ENCODE results near the gene MYCN.

MYCN gene

GRCh38 chr2:15954761-15955160 lies 14.4 kb downstream of the MYCN start:
- no peaks in the 10 kb centered on the region for H3K4me1 ChIP-seq (ENCODE audit: control extremely low read depth in 1 of 4, control insufficient read depth in 4 of 4, insufficient read depth in 4 of 4, low read length in 3 of 4)
- DNase-seq, result no peak
- no peaks in the 10 kb centered on the region for H3K27me3 ChIP-seq (replicated peaks in 2 of 5; ENCODE audit: control insufficient read depth in 4 of 5, insufficient read depth in 5 of 5, low read length in 4 of 5)
- H3K4me3 ChIP-seq (ENCODE audit: control insufficient read depth in 1 of 7, extremely low read depth in 1 of 7, insufficient read depth in 4 of 7, low read depth in 2 of 7, low read length in 6 of 7), result no peak overlapping the region
- no peaks in the 10 kb centered on the region for H3K36me3 ChIP-seq (ENCODE audit: control insufficient read depth in 4 of 4, insufficient read depth in 4 of 4, low read length in 3 of 4)
- CTCF ChIA-PET, result interaction anchor here (1.1 kb wide), 2 partner anchors 9 to 13 kb away, joined by 3 to 5 read pairs; no protein-coding TSS in a partner anchor
- WGBS (ENCODE audit: insufficient coverage), result no CpG with 5 or more reads among the region's 8 CpGs
- POLR2A ChIA-PET, result no interaction called here
- no peak overlapping the region for H3K27ac ChIP-seq (ENCODE audit: insufficient read depth in 1 of 2, low read depth in 1 of 2, low read length in 2 of 2, poor library complexity in 1 of 2, severe bottlenecking in 2 of 2)
- H3K9me3 ChIP-seq (ENCODE audit: control extremely low read depth in 1 of 5, control insufficient read depth in 4 of 5, insufficient read depth in 2 of 5, low read depth in 1 of 5, low read length in 4 of 5), result no peaks in the 10 kb centered on the region

DNA sequence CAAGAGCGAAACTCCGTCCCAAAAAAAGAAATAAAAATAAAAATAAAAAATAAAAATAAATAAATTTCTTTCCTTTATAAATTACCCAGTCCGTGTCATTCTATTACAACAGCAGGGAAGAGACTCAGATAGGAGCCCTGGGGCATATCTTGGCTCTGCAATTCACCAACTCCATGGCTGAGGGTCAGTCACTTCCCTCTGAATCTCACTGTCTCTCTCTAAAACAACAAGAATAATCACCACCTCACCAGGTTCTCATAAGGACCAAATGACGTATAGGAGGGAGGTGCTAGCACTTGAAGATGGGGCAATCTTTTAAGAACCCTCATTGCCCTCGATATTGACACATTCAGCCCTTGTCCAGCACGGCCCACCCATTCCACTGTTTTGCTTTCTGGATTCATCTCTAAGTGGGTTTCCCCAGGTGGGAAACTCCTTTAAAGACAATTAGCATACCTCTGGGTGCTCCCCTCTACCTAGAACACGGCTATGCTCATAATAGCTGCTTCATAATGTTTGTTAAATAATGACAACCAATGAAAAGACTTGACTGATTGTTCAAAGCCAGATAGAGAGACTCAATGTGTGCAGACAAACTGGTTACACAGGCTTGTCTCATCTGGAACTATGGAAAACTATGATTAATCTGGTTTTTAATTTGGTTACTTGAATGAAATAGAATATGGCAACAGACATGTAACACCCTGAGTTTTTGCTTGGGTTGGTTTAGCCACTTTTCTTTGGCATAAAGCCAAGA lies 15.1 kb downstream of the MYCN start:
- 100% methylated on average over 3 of the region's 7 CpGs for WGBS (ENCODE audit: insufficient coverage)
- H3K27ac ChIP-seq (ENCODE audit: insufficient read depth in 1 of 2, low read depth in 1 of 2, low read length in 2 of 2, poor library complexity in 1 of 2, severe bottlenecking in 2 of 2), result no peak overlapping the region
- H3K36me3 ChIP-seq (ENCODE audit: control insufficient read depth in 4 of 4, insufficient read depth in 4 of 4, low read length in 3 of 4), result no peaks in the 10 kb centered on the region
- ChIA-PET POLR2A (no interaction called here), CTCF (interaction anchor here (1.1 kb wide), 2 partner anchors 9 to 13 kb away, joined by 3 to 5 read pairs; no protein-coding TSS in a partner anchor)
- no peaks in the 10 kb centered on the region for H3K9me3 ChIP-seq (ENCODE audit: control extremely low read depth in 1 of 5, control insufficient read depth in 4 of 5, insufficient read depth in 2 of 5, low read depth in 1 of 5, low read length in 4 of 5)
- no peaks in the 10 kb centered on the region for H3K27me3 ChIP-seq (replicated peaks in 2 of 5; ENCODE audit: control insufficient read depth in 4 of 5, insufficient read depth in 5 of 5, low read length in 4 of 5)
- H3K4me1 ChIP-seq (ENCODE audit: control extremely low read depth in 1 of 4, control insufficient read depth in 4 of 4, insufficient read depth in 4 of 4, low read length in 3 of 4), result no peaks in the 10 kb centered on the region
- no peak overlapping the region for H3K4me3 ChIP-seq (ENCODE audit: control insufficient read depth in 1 of 7, extremely low read depth in 1 of 7, insufficient read depth in 4 of 7, low read depth in 2 of 7, low read length in 6 of 7)
- DNase-seq, result no peak

- ChIA-PET CTCF (no interaction called here), POLR2A (no interaction called here)
- no peak overlapping the region for H3K4me3 ChIP-seq (ENCODE audit: control insufficient read depth in 1 of 7, extremely low read depth in 1 of 7, insufficient read depth in 4 of 7, low read depth in 2 of 7, low read length in 6 of 7)
- DNase-seq, result no peak
- H3K9me3 ChIP-seq (ENCODE audit: control extremely low read depth in 1 of 5, control insufficient read depth in 4 of 5, insufficient read depth in 2 of 5, low read depth in 1 of 5, low read length in 4 of 5), result no peaks in the 10 kb centered on the region
- WGBS (ENCODE audit: insufficient coverage), result 93% methylated on average over 9 of the region's 9 CpGs
- H3K27me3 ChIP-seq (replicated peaks in 2 of 5; ENCODE audit: control insufficient read depth in 4 of 5, insufficient read depth in 5 of 5, low read length in 4 of 5), result no peaks in the 10 kb centered on the region
- no peak overlapping the region for H3K27ac ChIP-seq (ENCODE audit: insufficient read depth in 1 of 2, low read depth in 1 of 2, low read length in 2 of 2, poor library complexity in 1 of 2, severe bottlenecking in 2 of 2)
- H3K36me3 ChIP-seq (ENCODE audit: control insufficient read depth in 4 of 4, insufficient read depth in 4 of 4, low read length in 3 of 4), result no peaks in the 10 kb centered on the region
- no peaks in the 10 kb centered on the region for H3K4me1 ChIP-seq (ENCODE audit: control extremely low read depth in 1 of 4, control insufficient read depth in 4 of 4, insufficient read depth in 4 of 4, low read length in 3 of 4)
Measured at GRCh38 chr2:15956230-15956629, 15.9 kb downstream of the MYCN start.

- Histone ChIP-seq H3K4me1 (ENCODE audit: control extremely low read depth in 1 of 4, control insufficient read depth in 4 of 4, insufficient read depth in 4 of 4, low read length in 3 of 4) (no peaks in the 10 kb centered on the region), H3K9me3 (ENCODE audit: control extremely low read depth in 1 of 5, control insufficient read depth in 4 of 5, insufficient read depth in 2 of 5, low read depth in 1 of 5, low read length in 4 of 5) (no peaks in the 10 kb centered on the region), H3K27ac (ENCODE audit: insufficient read depth in 1 of 2, low read depth in 1 of 2, low read length in 2 of 2, poor library complexity in 1 of 2, severe bottlenecking in 2 of 2) (no peak overlapping the region), H3K36me3 (ENCODE audit: control insufficient read depth in 4 of 4, insufficient read depth in 4 of 4, low read length in 3 of 4) (no peaks in the 10 kb centered on the region), H3K4me3 (ENCODE audit: control insufficient read depth in 1 of 7, extremely low read depth in 1 of 7, insufficient read depth in 4 of 7, low read depth in 2 of 7, low read length in 6 of 7) (no peak overlapping the region), H3K27me3 (replicated peaks in 2 of 5; ENCODE audit: control insufficient read depth in 4 of 5, insufficient read depth in 5 of 5, low read length in 4 of 5) (no peaks in the 10 kb centered on the region)
- DNase-seq, result no peak
- CTCF ChIA-PET, result interaction anchor here (1.0 kb wide), 1 partner anchor 62 kb away, joined by 3 read pairs; no protein-coding TSS in a partner anchor
- 98% methylated on average over 12 of the region's 16 CpGs for WGBS (ENCODE audit: insufficient coverage)
- POLR2A ChIA-PET, result interaction anchor here (0.6 kb wide), 1 partner anchor 84 kb away, joined by 3 read pairs; no protein-coding TSS in a partner anchor
Measured at GRCh38 chr2:15956751-15957736, 16.7 kb downstream of the MYCN start.

DNA sequence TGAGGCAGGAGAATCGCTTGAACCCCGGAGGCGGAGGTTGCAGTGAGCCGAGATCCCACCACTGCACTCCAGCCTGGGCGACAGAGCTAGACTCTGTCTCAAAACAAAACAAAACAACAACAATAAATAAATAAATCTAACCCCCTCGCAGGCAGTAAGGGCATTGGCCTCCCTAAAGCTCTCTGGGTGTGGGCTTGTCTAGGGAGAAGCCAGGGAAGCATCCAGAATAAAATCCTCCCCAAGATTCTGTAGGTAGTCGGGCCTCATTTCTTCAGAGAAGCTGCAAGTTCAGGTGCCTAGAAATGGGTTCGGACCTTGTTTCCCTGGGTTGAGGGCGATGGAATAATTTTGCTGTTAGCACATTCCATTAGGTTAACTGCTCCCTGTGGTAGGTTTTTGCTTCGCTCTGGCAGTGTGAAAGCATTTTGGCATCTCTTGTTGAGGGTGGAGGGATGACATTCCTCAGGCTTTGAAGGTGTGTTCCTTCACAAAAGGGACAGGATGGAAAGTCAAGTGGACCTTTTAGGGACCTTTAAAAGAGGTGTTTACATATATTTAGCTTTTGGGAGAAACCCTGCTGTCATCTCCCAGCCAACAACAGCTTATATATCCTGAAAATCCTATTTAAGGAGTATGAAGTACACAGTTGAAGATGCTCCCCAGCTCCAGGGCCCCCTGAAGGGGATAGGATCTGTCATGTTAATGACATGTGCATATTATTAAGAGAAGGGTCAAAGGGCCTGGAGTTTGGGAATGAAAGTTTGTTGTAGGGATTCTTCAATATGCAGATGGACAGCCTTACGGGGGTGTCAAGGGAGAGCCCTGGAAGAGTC lies 17.7 kb downstream of the MYCN start:
- ChIA-PET POLR2A (no interaction called here), CTCF (interaction anchor here (1.0 kb wide), 1 partner anchor 61 kb away, joined by 3 read pairs; no protein-coding TSS in a partner anchor)
- no peaks in the 10 kb centered on the region for H3K36me3 ChIP-seq (ENCODE audit: control insufficient read depth in 4 of 4, insufficient read depth in 4 of 4, low read length in 3 of 4)
- no peak overlapping the region for H3K4me3 ChIP-seq (ENCODE audit: control insufficient read depth in 1 of 7, extremely low read depth in 1 of 7, insufficient read depth in 4 of 7, low read depth in 2 of 7, low read length in 6 of 7)
- no peaks in the 10 kb centered on the region for H3K27me3 ChIP-seq (replicated peaks in 2 of 5; ENCODE audit: control insufficient read depth in 4 of 5, insufficient read depth in 5 of 5, low read length in 4 of 5)
- H3K9me3 ChIP-seq (ENCODE audit: control extremely low read depth in 1 of 5, control insufficient read depth in 4 of 5, insufficient read depth in 2 of 5, low read depth in 1 of 5, low read length in 4 of 5), result no peaks in the 10 kb centered on the region
- H3K4me1 ChIP-seq (ENCODE audit: control extremely low read depth in 1 of 4, control insufficient read depth in 4 of 4, insufficient read depth in 4 of 4, low read length in 3 of 4), result no peaks in the 10 kb centered on the region
- H3K27ac ChIP-seq (ENCODE audit: insufficient read depth in 1 of 2, low read depth in 1 of 2, low read length in 2 of 2, poor library complexity in 1 of 2, severe bottlenecking in 2 of 2), result no peak overlapping the region
- DNase-seq, result no peak
- WGBS (ENCODE audit: insufficient coverage), result 99% methylated on average over 10 of the region's 11 CpGs

GRCh38 chr2:15959331-15960153 lies 19.2 kb downstream of the MYCN start:
- no peaks in the 10 kb centered on the region for H3K4me1 ChIP-seq (ENCODE audit: control extremely low read depth in 1 of 4, control insufficient read depth in 4 of 4, insufficient read depth in 4 of 4, low read length in 3 of 4)
- ChIA-PET CTCF (interaction anchor here (0.5 to 1.1 kb wide), 2 partner anchors 11 to 1340 kb away, joined by 3 read pairs; no protein-coding TSS in a partner anchor), POLR2A (no interaction called here)
- WGBS (ENCODE audit: insufficient coverage), result 96% methylated on average over 4 of the region's 4 CpGs
- no peak for DNase-seq
- H3K4me3 ChIP-seq (ENCODE audit: control insufficient read depth in 1 of 7, extremely low read depth in 1 of 7, insufficient read depth in 4 of 7, low read depth in 2 of 7, low read length in 6 of 7), result no peak overlapping the region
- H3K36me3 ChIP-seq (ENCODE audit: control insufficient read depth in 4 of 4, insufficient read depth in 4 of 4, low read length in 3 of 4), result no peaks in the 10 kb centered on the region
- no peaks in the 10 kb centered on the region for H3K27me3 ChIP-seq (replicated peaks in 2 of 5; ENCODE audit: control insufficient read depth in 4 of 5, insufficient read depth in 5 of 5, low read length in 4 of 5)
- no peaks in the 10 kb centered on the region for H3K9me3 ChIP-seq (ENCODE audit: control extremely low read depth in 1 of 5, control insufficient read depth in 4 of 5, insufficient read depth in 2 of 5, low read depth in 1 of 5, low read length in 4 of 5)
- H3K27ac ChIP-seq (ENCODE audit: insufficient read depth in 1 of 2, low read depth in 1 of 2, low read length in 2 of 2, poor library complexity in 1 of 2, severe bottlenecking in 2 of 2), result no peak overlapping the region

All from common myeloid progenitor, CD34-positive (primary cell).